ENCODE measurements around the gene SLC2A8.

Gene SLC2A8

GRCh38 chr9:127382541-127382940 is 14.4 kb upstream of the SLC2A8 start:
- no peak for DNase-seq (ENCODE audit: low read depth)

- no peak for DNase-seq (ENCODE audit: low read depth)
Measured at GRCh38 chr9:127384016-127384730, 12.8 kb upstream of the SLC2A8 start.

GRCh38 chr9:127384901-127385300 is 12.1 kb upstream of the SLC2A8 start:
- DNase-seq (ENCODE audit: low read depth), result no peak

- DNase-seq (ENCODE audit: low read depth), result no peak
Measured at GRCh38 chr9:127386249-127386648, 10.7 kb upstream of the SLC2A8 start.

- DNase-seq (ENCODE audit: low read depth), result no peak
Measured at GRCh38 chr9:127386981-127387380, 10.0 kb upstream of the SLC2A8 start.

GRCh38 chr9:127388037-127388855 is 8.7 kb upstream of the SLC2A8 start:
- peak; percentile 76 for DNase-seq (ENCODE audit: low read depth)

- no peak for DNase-seq (ENCODE audit: low read depth)
Measured at GRCh38 chr9:127388856-127389238, 8.1 kb upstream of the SLC2A8 start.

GRCh38 chr9:127389381-127390247 is 7.4 kb upstream of the SLC2A8 start:
- no peak for DNase-seq (ENCODE audit: low read depth)

- DNase-seq (ENCODE audit: low read depth), result no peak
Measured at GRCh38 chr9:127390248-127390545, 6.8 kb upstream of the SLC2A8 start.

GRCh38 chr9:127390563-127390962 is 6.4 kb upstream of the SLC2A8 start:
- no peak for DNase-seq (ENCODE audit: low read depth)

GRCh38 chr9:127392166-127392565 is 4.8 kb upstream of the SLC2A8 start:
- DNase-seq (ENCODE audit: low read depth), result no peak

- DNase-seq (ENCODE audit: low read depth), result no peak
Measured at GRCh38 chr9:127392976-127393375, 4.0 kb upstream of the SLC2A8 start.

- DNase-seq (ENCODE audit: low read depth), result no peak
Measured at GRCh38 chr9:127393645-127394044, 3.3 kb upstream of the SLC2A8 start.

GRCh38 chr9:127395497-127396252 is 1.3 kb upstream of the SLC2A8 start:
- DNase-seq (ENCODE audit: low read depth), result no peak

- DNase-seq (ENCODE audit: low read depth), result no peak
Measured at GRCh38 chr9:127396253-127396807, 639 bp upstream of the SLC2A8 start.

- DNase-seq (ENCODE audit: low read depth), result no peak
Measured at GRCh38 chr9:127397646-127398274, 791 bp downstream of the SLC2A8 start.

GRCh38 chr9:127398275-127398647 is 1.3 kb downstream of the SLC2A8 start:
- no peak for DNase-seq (ENCODE audit: low read depth)

- no peak for DNase-seq (ENCODE audit: low read depth)
Measured at GRCh38 chr9:127398715-127399400, 1.9 kb downstream of the SLC2A8 start.

- no peak for DNase-seq (ENCODE audit: low read depth)
Measured at GRCh38 chr9:127399736-127400269, 2.8 kb downstream of the SLC2A8 start.

- no peak for DNase-seq (ENCODE audit: low read depth)
Measured at GRCh38 chr9:127402401-127403090, 5.6 kb downstream of the SLC2A8 start.

Data from stimulated activated CD8-positive, alpha-beta memory T cell treated with anti-CD3 and anti-CD28 coated beads, Interleukin-12 subunit alpha, Interleukin-12 subunit beta, amount 100 ng/mL, for 1 hour (primary cell).